HCT116 (cell line): ENCODE measurements around the gene LCNL1. TPM values are rescaled to one million over a fixed set of nuclear protein-coding genes. Genes with fewer than 3 reads are reported as not detected.

Experiments used
- ATAC-seq: fragments of 200-7000 bp; cut with Tn5 transposase; 2 replicates; pipeline ENCODE4 v1.9.1; 2020; ENCODE audit warnings: mild to moderate bottlenecking, moderate library complexity
- BruUV-seq: library from RNA; stranded (reverse); fragments of 400-500 nt; replicated peaks from 2 replicates; lab custom pipeline; 2021; lab: Mats Ljungman, UMichigan
- CTCF ChIA-PET: fragments of 300-600 bp; sonication (Branson Sonifier 250); formaldehyde crosslinking; loops from one replicate; lab custom pipeline; 2021; ENCODE audit warnings: antibody characterized with exemption; lab: Charles Lee
- POLR2A ChIA-PET: fragments of 300-600, 350-600 bp; sonication (Branson Sonifier 250); formaldehyde crosslinking; loops from one replicate; lab custom pipeline; 2021; ENCODE audit warnings: antibody characterized with exemption; lab: Charles Lee
- RAD21 ChIA-PET, 2 experiments: fragments of 300-600 bp; sonication (Branson Sonifier 250); formaldehyde crosslinking; loops; one replicate each; lab custom pipeline; 2023; ENCODE audit warnings: low total read pairs in 2 of 2; ENCODE audit not compliant: uncharacterized antibody in 2 of 2, unreplicated experiment in 2 of 2, low non-redundant PET in 1 of 2; lab: Charles Lee
- DNase-seq: peaks from one replicate; pipeline ENCODE4 v3.0.0-alpha.2; 2010; ENCODE audit warnings: low read depth, low spot score
- H2AFZ ChIP-seq: fragments of 200-600 bp; shearing (Covaris generic), sonication (generic); 2 replicates; pipeline ENCODE4 v1.6.1; 2017; ENCODE audit warnings: low read depth, mixed run types, mixed read lengths, antibody characterized with exemption, low read length; ENCODE audit not compliant: poor library complexity, severe bottlenecking
- H3K27ac ChIP-seq: 2 replicates; pipeline ENCODE4 v1.5.1; 2012; ENCODE audit warnings: low read depth, low read length
- H3K27me3 ChIP-seq: fragments of 200-600 bp; sonication (generic); 2 replicates; pipeline ENCODE4 v1.6.1; 2016; ENCODE audit warnings: mixed run types, low read length, mixed read lengths; ENCODE audit not compliant: insufficient read depth
- H3K36me3 ChIP-seq, 2 experiments: fragments of 200-500 bp in 1 of 2; fragments of 200-600 bp in 1 of 2; sonication (Bioruptor generic) in 1 of 2; sonication (generic) in 1 of 2; 2 replicates each; pipeline versions ENCODE4 v1.5.1 to v1.6.1; 2014 to 2016; ENCODE audit warnings: low read length in 2 of 2, inconsistent platforms in 1 of 2, mixed read lengths in 1 of 2, mixed run types in 1 of 2; ENCODE audit not compliant: insufficient read depth in 2 of 2, control insufficient read depth in 1 of 2
- H3K4me1 ChIP-seq, 2 experiments: fragments of 200-600 bp in 1 of 2; sonication (generic) in 1 of 2; 2 replicates each; pipeline versions ENCODE4 v1.5.1 to v1.6.1; 2012 to 2017; ENCODE audit warnings: low read length in 2 of 2, inconsistent platforms in 1 of 2, mild to moderate bottlenecking in 1 of 2, mixed read lengths in 1 of 2, mixed run types in 1 of 2, moderate library complexity in 1 of 2; ENCODE audit not compliant: insufficient read depth in 2 of 2, control insufficient read depth in 1 of 2
- H3K4me2 ChIP-seq: fragments of 200-600 bp; sonication (generic); 2 replicates; pipeline ENCODE4 v1.6.1; 2017; ENCODE audit warnings: mixed run types, low read length, mixed read lengths
- H3K4me3 ChIP-seq, 2 experiments: fragments of 200-600 bp in 1 of 2; sonication (generic) in 1 of 2; replicated peaks in 1 of 2; 2 replicates each; pipeline ENCODE4 v1.5.1; 2011 to 2016; ENCODE audit warnings: low read length in 2 of 2, control low read depth in 1 of 2, low read depth in 1 of 2, mild to moderate bottlenecking in 1 of 2, mixed read lengths in 1 of 2, mixed run types in 1 of 2
- H3K79me2 ChIP-seq: fragments of 200-600 bp; sonication (generic); 2 replicates; pipeline ENCODE4 v1.6.1; 2017; ENCODE audit warnings: mild to moderate bottlenecking, mixed run types, low read length, moderate library complexity, mixed read lengths; ENCODE audit not compliant: insufficient read depth
- H3K9ac ChIP-seq: fragments of 200-600 bp; sonication (generic); 2 replicates; pipeline ENCODE4 v1.6.1; 2016; ENCODE audit warnings: low read length, mixed read lengths
- H3K9me2 ChIP-seq: fragments of 200-600 bp; sonication (generic), shearing (Covaris generic); 2 replicates; pipeline ENCODE4 v1.6.1; 2017; ENCODE audit warnings: mixed run types, mild to moderate bottlenecking, moderate library complexity; ENCODE audit not compliant: insufficient read depth
- H3K9me3 ChIP-seq, 2 experiments: fragments of 200-500 bp in 1 of 2; fragments of 200-600 bp in 1 of 2; sonication (Bioruptor generic) in 1 of 2; sonication (generic) in 1 of 2; 2 replicates each; pipeline ENCODE4 v1.6.1; 2014 to 2017; ENCODE audit warnings: low read length in 2 of 2, mixed read lengths in 2 of 2, inconsistent platforms in 1 of 2, low read depth in 1 of 2, mild to moderate bottlenecking in 1 of 2, mixed run types in 1 of 2, moderate library complexity in 1 of 2; ENCODE audit not compliant: control insufficient read depth in 1 of 2, insufficient read depth in 1 of 2
- H4K20me1 ChIP-seq: fragments of 200-600 bp; sonication (generic), shearing (Covaris generic); 2 replicates; pipeline ENCODE4 v1.6.1; 2017; ENCODE audit warnings: mixed run types, mild to moderate bottlenecking, moderate library complexity; ENCODE audit not compliant: insufficient read depth
- ATF3 ChIP-seq: IDR thresholded peaks from 2 replicates; pipeline ENCODE4 v1.6.1; 2012
- POLR2AphosphoS5 ChIP-seq: IDR thresholded peaks from 2 replicates; pipeline ENCODE4 v1.6.1; 2011; ENCODE audit warnings: mild to moderate bottlenecking, low read depth, low read length, moderate library complexity
- REST ChIP-seq: IDR thresholded peaks from 2 replicates; pipeline ENCODE4 v1.6.1; 2012; ENCODE audit warnings: low read depth
- intact Hi-C: fragments of 100-400 bp; cut with micrococcal nuclease; formaldehyde crosslinking; loops from 2 replicates; pipeline ENCODE4 v1.10.0; 2022
- total RNA-seq: library from RNA; stranded (reverse); gene quantifications from one replicate; pipeline ENCODE4 v1.2.1, GENCODE V29; 2021; ENCODE audit not compliant: unreplicated experiment

The LCNL1 gene
- total RNA-seq, 1 experiment from 2014 or later: 0.44 TPM

GRCh38 chr9:137021979-137022661 lies 39.3 kb downstream of the LCNL1 start:
- no peak overlapping the region for H2AFZ ChIP-seq
- RAD21 ChIA-PET: interaction anchor here in 1 of 2 experiments (0.6 kb wide), 1 partner anchor 242 kb away, joined by 3 read pairs; no protein-coding TSS in a partner anchor
- peaks cover 27 to 36% of the 10 kb centered on the region in 2 experiments; a peak in 3 of 4 replicates for H3K4me1 ChIP-seq

More at GRCh38 chr9:137021979-137022661, 39.3 kb downstream of the LCNL1 start:
- no TSS peak for BruUV-seq
- CTCF ChIA-PET: interaction anchor here (0.6 to 1.8 kb wide), 4 partner anchors 13 to 46 kb away, joined by 3 to 14 read pairs (median 5); partner anchors contain the start of gene NPDC1
- Histone ChIP-seq H3K9me3 (no peaks in the 10 kb centered on the region), H3K9me2 (no peaks in the 10 kb centered on the region), H3K9ac (peak overlapping the region; percentile 38), H3K36me3 (peaks cover 5 to 11% of the 10 kb centered on the region in 2 experiments; a peak in 2 of 4 replicates), H3K79me2 (peaks cover 26% of the 10 kb centered on the region), H4K20me1 (no peaks in the 10 kb centered on the region), H3K4me2 (peak overlapping the region; percentile 58), H3K4me3 (no peak overlapping the region), H3K27ac (peak overlapping the region; percentile 63)
- peak; percentile 92 for DNase-seq
- POLR2A ChIA-PET: no interaction called here
- ATAC-seq: peak; percentile 97
- intact Hi-C loops: no loop called here
- TF ChIP-seq POLR2AphosphoS5: peak; percentile 37
- no peak for TF ChIP-seq REST
- no peak for TF ChIP-seq ATF3
- TF ChIP-seq, all 23 proteins: peak for 1
- no peaks in the 10 kb centered on the region for H3K27me3 ChIP-seq
